Measurements from ENCODE around the gene NFATC4. TPM values are rescaled to one million over a fixed set of nuclear protein-coding genes. Genes with fewer than 3 reads are reported as not detected.

Gene NFATC4
- total RNA-seq, 1 experiment from 2014 or later: 7.6 TPM

DNA sequence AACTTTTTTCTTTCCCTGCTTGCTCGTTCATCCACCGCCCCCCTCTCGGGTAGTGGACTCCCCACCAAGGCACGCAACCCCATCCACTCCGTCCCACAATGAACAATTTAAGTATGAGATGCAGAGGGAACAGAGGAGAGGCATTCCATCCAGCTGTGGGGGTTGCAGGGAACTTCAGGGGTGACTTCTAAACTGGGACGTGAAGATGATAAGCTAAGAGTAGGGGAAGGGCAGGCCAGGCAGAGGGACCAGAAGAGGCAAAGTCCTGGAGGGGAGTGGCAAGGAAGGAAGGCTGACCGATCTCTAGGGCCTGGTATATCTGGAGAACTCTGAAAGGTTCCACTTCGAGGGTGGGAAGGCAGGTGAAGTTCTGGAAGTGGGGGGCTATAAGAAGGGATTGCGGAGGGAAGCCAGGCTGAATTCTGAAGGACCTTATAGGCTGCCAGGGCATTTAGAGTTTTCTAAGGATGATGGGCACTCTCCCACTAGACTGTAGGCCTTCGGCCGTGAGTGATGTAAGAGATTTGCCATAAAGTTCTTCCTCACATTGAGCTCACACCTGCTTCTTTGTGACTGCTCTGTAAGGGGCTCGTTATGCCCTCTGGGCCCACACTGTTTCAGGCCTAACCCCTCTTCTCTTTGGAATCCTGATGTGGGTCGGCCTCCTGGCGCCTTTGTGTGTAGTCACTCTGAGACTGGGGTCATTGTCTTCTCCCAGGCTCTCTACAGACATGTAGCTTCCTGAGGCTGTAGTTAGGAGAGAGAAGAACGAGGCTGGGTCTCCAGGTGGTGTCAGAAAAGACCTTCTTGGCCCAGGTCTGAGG, 12.1 kb downstream of the NFATC4 start:
- ChIA-PET RAD21 (ENCODE audit: low non-redundant PET in 1 of 2, low total read pairs in 2 of 2, uncharacterized antibody in 2 of 2, unreplicated experiment in 2 of 2) (no interaction called here), POLR2A (no interaction called here), CTCF (interaction anchor here (2.4 kb wide), 1 partner anchor 14 kb away, joined by 7 read pairs; no protein-coding TSS in a partner anchor)
- no peak for ATAC-seq
- H3K4me2 ChIP-seq (ENCODE audit: low read length): no peak overlapping the region
- no peaks in the 10 kb centered on the region for H3K36me3 ChIP-seq (ENCODE audit: control insufficient read depth in 1 of 2, insufficient read depth in 2 of 2, low read length in 2 of 2)
- no peaks in the 10 kb centered on the region for H4K20me1 ChIP-seq (ENCODE audit: insufficient read depth)
- H3K27me3 ChIP-seq (ENCODE audit: insufficient read depth, low read length): no peaks in the 10 kb centered on the region
- no peaks in the 10 kb centered on the region for H3K9me3 ChIP-seq (ENCODE audit: control insufficient read depth in 1 of 2, insufficient read depth in 1 of 2, low read depth in 1 of 2, low read length in 2 of 2)
- BruUV-seq (replicated peaks): no TSS peak
- H3K4me1 ChIP-seq (ENCODE audit: control insufficient read depth in 1 of 2, insufficient read depth in 2 of 2, low read length in 2 of 2): peaks cover 0 to 6% of the 10 kb centered on the region in 2 experiments; a peak in 1 of 4 replicates
- no peak for DNase-seq (ENCODE audit: low read depth, low spot score)
- no peak overlapping the region for H2AFZ ChIP-seq (ENCODE audit: low read depth, low read length, poor library complexity, severe bottlenecking)
- TF ChIP-seq CBX3 (IDR thresholded peaks at IDR 0.05; ENCODE audit: low read depth) (no peak), TCF7L2 (IDR thresholded peaks at IDR 0.05; ENCODE audit: borderline replicate concordance, extremely low read depth, insufficient read depth, insufficient read length) (no peak), EGR1 (IDR thresholded peaks at IDR 0.05; ENCODE audit: low read depth) (no peak), YY1 (IDR thresholded peaks at IDR 0.05; ENCODE audit: extremely low read depth, insufficient replicate concordance, low read depth, low read length) (no peak), ELF1 (IDR thresholded peaks at IDR 0.05; ENCODE audit: borderline replicate concordance, low read depth) (no peak), POLR2A (IDR thresholded peaks at IDR 0.05; ENCODE audit: borderline replicate concordance, extremely low read depth, insufficient read depth, insufficient read length) (no peak), JUND (IDR thresholded peaks at IDR 0.05) (no peak), FOSL1 (IDR thresholded peaks at IDR 0.05; ENCODE audit: low read depth) (no peak), POLR2AphosphoS5 (IDR thresholded peaks at IDR 0.05; ENCODE audit: low read depth, low read length) (no peak), RAD21 (IDR thresholded peaks at IDR 0.05; ENCODE audit: low read depth) (no peak), ZNF274 (IDR thresholded peaks at IDR 0.05; ENCODE audit: low read depth, low read length) (no peak)
- TF ChIP-seq, protein P1, sequence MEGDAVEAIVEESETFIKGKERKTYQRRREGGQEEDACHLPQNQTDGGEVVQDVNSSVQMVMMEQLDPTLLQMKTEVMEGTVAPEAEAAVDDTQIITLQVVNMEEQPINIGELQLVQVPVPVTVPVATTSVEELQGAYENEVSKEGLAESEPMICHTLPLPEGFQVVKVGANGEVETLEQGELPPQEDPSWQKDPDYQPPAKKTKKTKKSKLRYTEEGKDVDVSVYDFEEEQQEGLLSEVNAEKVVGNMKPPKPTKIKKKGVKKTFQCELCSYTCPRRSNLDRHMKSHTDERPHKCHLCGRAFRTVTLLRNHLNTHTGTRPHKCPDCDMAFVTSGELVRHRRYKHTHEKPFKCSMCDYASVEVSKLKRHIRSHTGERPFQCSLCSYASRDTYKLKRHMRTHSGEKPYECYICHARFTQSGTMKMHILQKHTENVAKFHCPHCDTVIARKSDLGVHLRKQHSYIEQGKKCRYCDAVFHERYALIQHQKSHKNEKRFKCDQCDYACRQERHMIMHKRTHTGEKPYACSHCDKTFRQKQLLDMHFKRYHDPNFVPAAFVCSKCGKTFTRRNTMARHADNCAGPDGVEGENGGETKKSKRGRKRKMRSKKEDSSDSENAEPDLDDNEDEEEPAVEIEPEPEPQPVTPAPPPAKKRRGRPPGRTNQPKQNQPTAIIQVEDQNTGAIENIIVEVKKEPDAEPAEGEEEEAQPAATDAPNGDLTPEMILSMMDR (IDR thresholded peaks at IDR 0.05 in 2 of 3, conservative IDR thresholded peaks at IDR 0.05 in 1 of 3; ENCODE audit: borderline replicate concordance in 1 of 3, insufficient read depth in 1 of 3, low read depth in 2 of 3, low read length in 2 of 3): no peak
- TF ChIP-seq, protein P2, sequence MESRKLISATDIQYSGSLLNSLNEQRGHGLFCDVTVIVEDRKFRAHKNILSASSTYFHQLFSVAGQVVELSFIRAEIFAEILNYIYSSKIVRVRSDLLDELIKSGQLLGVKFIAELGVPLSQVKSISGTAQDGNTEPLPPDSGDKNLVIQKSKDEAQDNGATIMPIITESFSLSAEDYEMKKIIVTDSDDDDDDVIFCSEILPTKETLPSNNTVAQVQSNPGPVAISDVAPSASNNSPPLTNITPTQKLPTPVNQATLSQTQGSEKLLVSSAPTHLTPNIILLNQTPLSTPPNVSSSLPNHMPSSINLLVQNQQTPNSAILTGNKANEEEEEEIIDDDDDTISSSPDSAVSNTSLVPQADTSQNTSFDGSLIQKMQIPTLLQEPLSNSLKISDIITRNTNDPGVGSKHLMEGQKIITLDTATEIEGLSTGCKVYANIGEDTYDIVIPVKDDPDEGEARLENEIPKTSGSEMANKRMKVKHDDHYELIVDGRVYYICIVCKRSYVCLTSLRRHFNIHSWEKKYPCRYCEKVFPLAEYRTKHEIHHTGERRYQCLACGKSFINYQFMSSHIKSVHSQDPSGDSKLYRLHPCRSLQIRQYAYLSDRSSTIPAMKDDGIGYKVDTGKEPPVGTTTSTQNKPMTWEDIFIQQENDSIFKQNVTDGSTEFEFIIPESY (IDR thresholded peaks at IDR 0.05; ENCODE audit: extremely low read depth, insufficient replicate concordance, low read length): no peak
- TF ChIP-seq, protein P3, sequence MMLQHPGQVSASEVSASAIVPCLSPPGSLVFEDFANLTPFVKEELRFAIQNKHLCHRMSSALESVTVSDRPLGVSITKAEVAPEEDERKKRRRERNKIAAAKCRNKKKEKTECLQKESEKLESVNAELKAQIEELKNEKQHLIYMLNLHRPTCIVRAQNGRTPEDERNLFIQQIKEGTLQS (IDR thresholded peaks at IDR 0.05): no peak
- no peak overlapping the region for H3K9ac ChIP-seq (ENCODE audit: low read length)
- no peak overlapping the region for H3K4me3 ChIP-seq (replicated peaks in 1 of 2; ENCODE audit: low read depth in 1 of 2, low read length in 2 of 2)
- no peak overlapping the region for H3K27ac ChIP-seq (ENCODE audit: low read depth, low read length)
- H3K9me2 ChIP-seq (ENCODE audit: insufficient read depth): no peaks in the 10 kb centered on the region
- intact Hi-C loops (cut with micrococcal nuclease): no loop called here
- H3K79me2 ChIP-seq (ENCODE audit: insufficient read depth, low read length): no peaks in the 10 kb centered on the region
